ENCODE measurements around the gene MYT1. TPM values are rescaled to one million over a fixed set of nuclear protein-coding genes. Genes with fewer than 3 reads are reported as not detected.

Gene MYT1
- polyA plus RNA-seq, 3 donors: not detected

DNA sequence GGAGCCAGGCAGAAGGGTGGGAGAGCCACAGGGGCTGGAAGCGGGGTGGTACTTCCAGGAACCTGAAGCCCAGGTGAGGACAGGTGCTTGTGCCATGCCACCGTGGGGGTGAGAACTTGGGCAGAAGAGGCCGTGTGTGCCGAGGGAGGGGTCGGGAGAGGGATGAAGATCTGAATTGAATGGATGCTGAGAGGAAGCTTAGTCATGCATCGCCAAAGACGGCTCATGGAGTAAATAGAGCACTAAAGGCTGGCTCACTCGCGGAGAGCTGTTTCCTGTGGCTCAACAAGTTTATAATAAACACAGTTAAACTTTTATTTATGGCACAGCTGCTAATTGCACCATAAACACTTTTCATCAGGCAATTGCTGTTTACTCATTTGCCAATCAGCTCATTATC lies 21.7 kb upstream of the MYT1 start:
- Histone ChIP-seq H2AFZ (ENCODE audit: insufficient read depth, low read depth, low read length, poor library complexity, severe bottlenecking) (no peak overlapping the region), H3K79me2 (ENCODE audit: insufficient read depth, low read length) (no peaks in the 10 kb centered on the region), H4K20me1 (ENCODE audit: insufficient read depth, low read length) (no peaks in the 10 kb centered on the region), H3K4me2 (replicated peaks; ENCODE audit: extremely low read depth, low read length, poor library complexity, severe bottlenecking) (no peak overlapping the region), H3K4me1 (ENCODE audit: control insufficient read depth in 1 of 2, insufficient read depth in 2 of 2, low read length in 2 of 2) (no peaks in the 10 kb centered on the region), H3K27ac (ENCODE audit: low read depth in 1 of 2, low read length in 2 of 2) (no peak overlapping the region), H3K9me3 (replicated peaks in 1 of 2; ENCODE audit: control insufficient read depth in 1 of 2, insufficient read depth in 1 of 2, low read length in 2 of 2) (peaks cover 22 to 23% of the 10 kb centered on the region in 2 donors), H3K36me3 (replicated peaks in 1 of 2; ENCODE audit: control insufficient read depth in 1 of 2, insufficient read depth in 2 of 2, low read length in 2 of 2) (no peaks in the 10 kb centered on the region), H3K4me3 (replicated peaks in 1 of 3; ENCODE audit: low read depth in 2 of 3, low read length in 3 of 3) (no peak overlapping the region), H3K27me3 (ENCODE audit: control insufficient read depth in 2 of 2, insufficient read depth in 2 of 2, low read length in 2 of 2) (no peaks in the 10 kb centered on the region), H3K9ac (ENCODE audit: insufficient read depth, low read length, poor library complexity, severe bottlenecking) (no peak overlapping the region)
- Mint-ChIP-seq H3K27ac (no peak overlapping the region), H3K4me3 (no peak overlapping the region), H3K9me3 (peaks cover 17 to 26% (median 19%) of the 10 kb centered on the region in 7 donors), H3K27me3 (ENCODE audit: low read depth in 3 of 3) (peaks cover 3 to 9% (median 6%) of the 10 kb centered on the region in 3 donors), H3K4me1 (no peaks in the 10 kb centered on the region), H3K36me3 (no peaks in the 10 kb centered on the region)
- DNase-seq: no peak
- intact Hi-C loops (cut with micrococcal nuclease): no loop called here
- TF ChIP-seq, protein P1, sequence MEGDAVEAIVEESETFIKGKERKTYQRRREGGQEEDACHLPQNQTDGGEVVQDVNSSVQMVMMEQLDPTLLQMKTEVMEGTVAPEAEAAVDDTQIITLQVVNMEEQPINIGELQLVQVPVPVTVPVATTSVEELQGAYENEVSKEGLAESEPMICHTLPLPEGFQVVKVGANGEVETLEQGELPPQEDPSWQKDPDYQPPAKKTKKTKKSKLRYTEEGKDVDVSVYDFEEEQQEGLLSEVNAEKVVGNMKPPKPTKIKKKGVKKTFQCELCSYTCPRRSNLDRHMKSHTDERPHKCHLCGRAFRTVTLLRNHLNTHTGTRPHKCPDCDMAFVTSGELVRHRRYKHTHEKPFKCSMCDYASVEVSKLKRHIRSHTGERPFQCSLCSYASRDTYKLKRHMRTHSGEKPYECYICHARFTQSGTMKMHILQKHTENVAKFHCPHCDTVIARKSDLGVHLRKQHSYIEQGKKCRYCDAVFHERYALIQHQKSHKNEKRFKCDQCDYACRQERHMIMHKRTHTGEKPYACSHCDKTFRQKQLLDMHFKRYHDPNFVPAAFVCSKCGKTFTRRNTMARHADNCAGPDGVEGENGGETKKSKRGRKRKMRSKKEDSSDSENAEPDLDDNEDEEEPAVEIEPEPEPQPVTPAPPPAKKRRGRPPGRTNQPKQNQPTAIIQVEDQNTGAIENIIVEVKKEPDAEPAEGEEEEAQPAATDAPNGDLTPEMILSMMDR (IDR thresholded peaks at IDR 0.05): no peak
- 15% methylated on average over 9 of the region's 9 CpGs for WGBS (ENCODE audit: insufficient coverage)

- no peak overlapping the region for H3K4me3 Mint-ChIP-seq
- no peak overlapping the region for H3K9ac ChIP-seq (ENCODE audit: insufficient read depth, low read length, poor library complexity, severe bottlenecking)
- no peak for DNase-seq
- no peaks in the 10 kb centered on the region for H3K79me2 ChIP-seq (ENCODE audit: insufficient read depth, low read length)
- H3K4me1 Mint-ChIP-seq: no peaks in the 10 kb centered on the region
- H3K27ac Mint-ChIP-seq: no peak overlapping the region
- H3K4me1 ChIP-seq (ENCODE audit: control insufficient read depth in 1 of 2, insufficient read depth in 2 of 2, low read length in 2 of 2): no peaks in the 10 kb centered on the region
- H3K4me3 ChIP-seq (replicated peaks in 1 of 3; ENCODE audit: low read depth in 2 of 3, low read length in 3 of 3): no peak overlapping the region
- peaks cover 22 to 23% of the 10 kb centered on the region in 2 donors for H3K9me3 ChIP-seq (replicated peaks in 1 of 2; ENCODE audit: control insufficient read depth in 1 of 2, insufficient read depth in 1 of 2, low read length in 2 of 2)
- 94% methylated on average over 12 of the region's 14 CpGs for WGBS (ENCODE audit: insufficient coverage)
- no peaks in the 10 kb centered on the region for H3K36me3 ChIP-seq (replicated peaks in 1 of 2; ENCODE audit: control insufficient read depth in 1 of 2, insufficient read depth in 2 of 2, low read length in 2 of 2)
- intact Hi-C loops (cut with micrococcal nuclease): no loop called here
- H3K27me3 Mint-ChIP-seq (ENCODE audit: low read depth in 3 of 3): peaks cover 3 to 9% (median 6%) of the 10 kb centered on the region in 3 donors
- H3K36me3 Mint-ChIP-seq: no peaks in the 10 kb centered on the region
- no peak overlapping the region for H3K27ac ChIP-seq (ENCODE audit: low read depth in 1 of 2, low read length in 2 of 2)
- H4K20me1 ChIP-seq (ENCODE audit: insufficient read depth, low read length): no peaks in the 10 kb centered on the region
- no peaks in the 10 kb centered on the region for H3K27me3 ChIP-seq (ENCODE audit: control insufficient read depth in 2 of 2, insufficient read depth in 2 of 2, low read length in 2 of 2)
- H3K9me3 Mint-ChIP-seq: peaks cover 17 to 29% (median 19%) of the 10 kb centered on the region in 7 donors
- H2AFZ ChIP-seq (ENCODE audit: insufficient read depth, low read depth, low read length, poor library complexity, severe bottlenecking): no peak overlapping the region
- TF ChIP-seq, protein P1 (IDR thresholded peaks at IDR 0.05): no peak
- H3K4me2 ChIP-seq (replicated peaks; ENCODE audit: extremely low read depth, low read length, poor library complexity, severe bottlenecking): no peak overlapping the region
These were observed 21.0 kb upstream of the MYT1 start for GRCh38 chr20:64143018-64143801.

All from CD14-positive monocyte (primary cell).